ENCODE data around the gene EPHB1. TPM values are rescaled to one million over a fixed set of nuclear protein-coding genes. Genes with fewer than 3 reads are reported as not detected.

The EPHB1 gene
- polyA plus RNA-seq, 1 experiment, result 0.11 TPM

GRCh38 chr3:135163701-135164100, 368.6 kb downstream of the EPHB1 start:
- Histone ChIP-seq H3K9me3 (ENCODE audit: control insufficient read depth, insufficient read depth, low read length) (no peaks in the 10 kb centered on the region; the same call in 1 of the 2 replicates), H3K4me3 (ENCODE audit: low read depth, low read length) (no peak overlapping the region), H3K27ac (ENCODE audit: low read depth, low read length) (no peak overlapping the region), H3K27me3 (ENCODE audit: control insufficient read depth, insufficient read depth, low read length) (no peaks in the 10 kb centered on the region)
- ChIA-PET CTCF (no interaction called here), POLR2A (no interaction called here)
- DNase-seq (ENCODE audit: low read depth, low spot score), result no peak
- TF ChIP-seq CTCF (IDR thresholded peaks at IDR 0.05; ENCODE audit: low read depth, low read length), result no peak

- Histone ChIP-seq H3K9me3 (ENCODE audit: control insufficient read depth, insufficient read depth, low read length) (no peaks in the 10 kb centered on the region; the same call in 1 of the 2 replicates), H3K27ac (ENCODE audit: low read depth, low read length) (no peak overlapping the region), H3K4me3 (ENCODE audit: low read depth, low read length) (no peak overlapping the region), H3K27me3 (ENCODE audit: control insufficient read depth, insufficient read depth, low read length) (no peaks in the 10 kb centered on the region)
- CTCF ChIA-PET, result no interaction called here
- TF ChIP-seq CTCF (IDR thresholded peaks at IDR 0.05; ENCODE audit: low read depth, low read length), result no peak
- POLR2A ChIA-PET, result no interaction called here
- no peak for DNase-seq (ENCODE audit: low read depth, low spot score)
Measured at GRCh38 chr3:135165260-135165659, 370.2 kb downstream of the EPHB1 start.

- no peak for TF ChIP-seq CTCF (IDR thresholded peaks at IDR 0.05; ENCODE audit: low read depth, low read length)
- ChIA-PET CTCF (no interaction called here), POLR2A (no interaction called here)
- no peak for DNase-seq (ENCODE audit: low read depth, low spot score)
- H3K9me3 ChIP-seq (ENCODE audit: control insufficient read depth, insufficient read depth, low read length), result no peaks in the 10 kb centered on the region; the same call in 1 of the 2 replicates
- no peak overlapping the region for H3K27ac ChIP-seq (ENCODE audit: low read depth, low read length)
- H3K27me3 ChIP-seq (ENCODE audit: control insufficient read depth, insufficient read depth, low read length), result no peaks in the 10 kb centered on the region
- H3K4me3 ChIP-seq (ENCODE audit: low read depth, low read length), result no peak overlapping the region
Measured at GRCh38 chr3:135166266-135166825, 371.3 kb downstream of the EPHB1 start.

- POLR2A ChIA-PET, result no interaction called here
- no peak for TF ChIP-seq CTCF (IDR thresholded peaks at IDR 0.05; ENCODE audit: low read depth, low read length)
- H3K27me3 ChIP-seq (ENCODE audit: control insufficient read depth, insufficient read depth, low read length), result no peaks in the 10 kb centered on the region
Measured at GRCh38 chr3:135168822-135169221, 373.8 kb downstream of the EPHB1 start.

GRCh38 chr3:135169651-135170050, 374.6 kb downstream of the EPHB1 start:
- Histone ChIP-seq H3K9me3 (ENCODE audit: control insufficient read depth, insufficient read depth, low read length) (no peaks in the 10 kb centered on the region; the same call in 1 of the 2 replicates), H3K27me3 (ENCODE audit: control insufficient read depth, insufficient read depth, low read length) (no peaks in the 10 kb centered on the region), H3K4me3 (ENCODE audit: low read depth, low read length) (no peak overlapping the region), H3K27ac (ENCODE audit: low read depth, low read length) (no peak overlapping the region)
- DNase-seq (ENCODE audit: low read depth, low spot score), result no peak
- POLR2A ChIA-PET, result no interaction called here
- CTCF ChIA-PET, result no interaction called here
- TF ChIP-seq CTCF (IDR thresholded peaks at IDR 0.05; ENCODE audit: low read depth, low read length), result no peak

More at GRCh38 chr3:135168822-135169221, 373.8 kb downstream of the EPHB1 start:
- no peak overlapping the region for H3K4me3 ChIP-seq (ENCODE audit: low read depth, low read length)
- CTCF ChIA-PET, result no interaction called here
- H3K27ac ChIP-seq (ENCODE audit: low read depth, low read length), result no peak overlapping the region
- H3K9me3 ChIP-seq (ENCODE audit: control insufficient read depth, insufficient read depth, low read length), result no peaks in the 10 kb centered on the region; the same call in 1 of the 2 replicates
- DNase-seq (ENCODE audit: low read depth, low spot score), result no peak
